CD14-positive monocyte (primary cell): ENCODE results near the gene ZDHHC11B. TPM values are rescaled to one million over a fixed set of nuclear protein-coding genes. Genes with fewer than 3 reads are reported as not detected.
A peak's percentile ranks its signal among the peaks of the same experiment; 100 is the strongest.

Experiments
- DNase-seq, 3 donors: peaks; one replicate each; pipeline ENCODE4 v3.0.0-alpha.2; 2011 to 2022
- H2AFZ ChIP-seq: 2 replicates; pipeline ENCODE4 v1.6.0; 2012; ENCODE audit warnings: mild to moderate bottlenecking, low read depth, low read length, inconsistent platforms; ENCODE audit not compliant: insufficient read depth, poor library complexity, severe bottlenecking
- H3K27ac ChIP-seq, 2 donors: 1 replicate in 1 of 2; 2 replicates in 1 of 2; pipeline ENCODE4 v1.5.1; 2012 to 2013; ENCODE audit warnings: low read length in 2 of 2, control low read depth in 1 of 2, inconsistent platforms in 1 of 2, low read depth in 1 of 2, mild to moderate bottlenecking in 1 of 2
- H3K27me3 ChIP-seq, 2 donors: one replicate each; pipeline versions ENCODE4 v1.6.0 to v1.6.1; 2011 to 2013; ENCODE audit warnings: low read length in 2 of 2; ENCODE audit not compliant: control insufficient read depth in 2 of 2, insufficient read depth in 2 of 2
- H3K36me3 ChIP-seq, 2 donors: replicated peaks in 1 of 2; 1 replicate in 1 of 2; 2 replicates in 1 of 2; pipeline versions ENCODE4 v1.5.1 to v1.6.1; 2012 to 2013; ENCODE audit warnings: low read length in 2 of 2, control low read depth in 1 of 2, inconsistent platforms in 1 of 2, mild to moderate bottlenecking in 1 of 2; ENCODE audit not compliant: insufficient read depth in 2 of 2, control insufficient read depth in 1 of 2
- H3K4me1 ChIP-seq, 2 donors: 1 replicate in 1 of 2; 2 replicates in 1 of 2; pipeline versions ENCODE4 v1.5.1 to v1.6.1; 2012 to 2013; ENCODE audit warnings: low read length in 2 of 2, control low read depth in 1 of 2, inconsistent platforms in 1 of 2, mild to moderate bottlenecking in 1 of 2, moderate library complexity in 1 of 2; ENCODE audit not compliant: insufficient read depth in 2 of 2, control insufficient read depth in 1 of 2
- H3K4me2 ChIP-seq: replicated peaks from 2 replicates; pipeline ENCODE3; 2012; ENCODE audit warnings: low read length, moderate library complexity, mild to moderate bottlenecking; ENCODE audit not compliant: poor library complexity, severe bottlenecking; ENCODE audit errors: extremely low read depth
- H3K4me3 ChIP-seq, 3 experiments: fragments of 200-600 bp in 1 of 3; sonication (generic) in 1 of 3; replicated peaks in 1 of 3; 1 replicate in 2 of 3; 2 replicates in 1 of 3; pipeline ENCODE4 v1.5.1; 2011 to 2013; ENCODE audit warnings: low read length in 3 of 3, mild to moderate bottlenecking in 3 of 3, control low read depth in 2 of 3, low read depth in 2 of 3, inconsistent platforms in 1 of 3, moderate library complexity in 1 of 3
- H3K79me2 ChIP-seq: 2 replicates; pipeline ENCODE4 v1.6.0; 2012; ENCODE audit warnings: mild to moderate bottlenecking, control low read depth, inconsistent platforms, low read length, moderate library complexity; ENCODE audit not compliant: insufficient read depth
- H3K9ac ChIP-seq: 2 replicates; pipeline ENCODE4 v1.6.0; 2017; ENCODE audit warnings: low read length, mild to moderate bottlenecking; ENCODE audit not compliant: insufficient read depth, poor library complexity, severe bottlenecking
- H3K9me3 ChIP-seq, 2 donors: replicated peaks in 1 of 2; 1 replicate in 1 of 2; 2 replicates in 1 of 2; pipeline versions ENCODE4 v1.5.1 to v1.6.1; 2012 to 2013; ENCODE audit warnings: low read length in 2 of 2, control low read depth in 1 of 2; ENCODE audit not compliant: control insufficient read depth in 1 of 2, insufficient read depth in 1 of 2
- H4K20me1 ChIP-seq: 2 replicates; pipeline ENCODE4 v1.6.0; 2012; ENCODE audit warnings: mild to moderate bottlenecking, low read length, control low read depth, moderate library complexity; ENCODE audit not compliant: insufficient read depth
- H3K27ac Mint-ChIP-seq, 7 donors: one replicate each; pipeline ENCODE4 v1.8.0; 2020; ENCODE audit warnings: mild to moderate bottlenecking in 7 of 7, mixed read lengths in 7 of 7, moderate library complexity in 6 of 7, inconsistent platforms in 2 of 7
- H3K27me3 Mint-ChIP-seq, 3 donors: one replicate each; pipeline ENCODE4 v1.8.0; 2021 to 2022; ENCODE audit warnings: low read depth in 3 of 3, mild to moderate bottlenecking in 3 of 3, mixed read lengths in 3 of 3, moderate library complexity in 3 of 3, inconsistent platforms in 1 of 3
- H3K36me3 Mint-ChIP-seq, 2 donors: one replicate each; pipeline ENCODE4 v1.8.0; 2020; ENCODE audit warnings: mixed read lengths in 2 of 2, inconsistent platforms in 1 of 2, mild to moderate bottlenecking in 1 of 2
- H3K4me1 Mint-ChIP-seq: one replicate; pipeline ENCODE4 v1.8.0; 2020; ENCODE audit warnings: mild to moderate bottlenecking, mixed read lengths
- H3K4me3 Mint-ChIP-seq, 2 donors: one replicate each; pipeline ENCODE4 v1.8.0; 2020; ENCODE audit warnings: mild to moderate bottlenecking in 2 of 2, mixed read lengths in 2 of 2, moderate library complexity in 1 of 2
- H3K9me3 Mint-ChIP-seq, 7 donors: one replicate each; pipeline ENCODE4 v1.8.0; 2020 to 2022; ENCODE audit warnings: mixed read lengths in 7 of 7, mild to moderate bottlenecking in 6 of 7, moderate library complexity in 6 of 7, inconsistent platforms in 2 of 7
- CTCF ChIP-seq: fragments of 200-600 bp; IDR thresholded peaks from one replicate; pipeline ENCODE4 v1.8.0; 2022; ENCODE audit warnings: antibody characterized with exemption, mild to moderate bottlenecking
- WGBS: methylation state at CpG from one replicate; pipeline ENCODE4 v1.1.5; 2013; ENCODE audit warnings: missing lambda C conversion rate; ENCODE audit not compliant: insufficient coverage; 5-methylcytosine and 5-hydroxymethylcytosine counted together
- intact Hi-C, 2 donors: fragments of 100-400 bp; cut with micrococcal nuclease; formaldehyde crosslinking; loops; one replicate each; pipeline versions ENCODE4 v1.15.0 to v1.15.1; 2023
- polyA plus RNA-seq, 3 donors: library from polyadenylated mRNA; depleted of rRNA in 1 of 3; unstranded in 2 of 3; stranded (reverse) in 1 of 3; fragments of 300-500 nt in 2 of 3; fragments of >200 nt in 1 of 3; fragmentation: Illumina TruSeq in 2 of 3; gene quantifications; 1 replicate in 2 of 3; 2 replicates in 1 of 3; pipeline ENCODE4 v1.2.3, GENCODE V29; 2012 to 2021

Gene ZDHHC11B
- polyA plus RNA-seq, 3 donors, result not detected

GRCh38 chr5:677131-678101, 107.1 kb downstream of the ZDHHC11B start:
- Histone ChIP-seq H3K27ac (no peak overlapping the region), H3K9me3 (no peaks in the 10 kb centered on the region), H3K27me3 (peaks cover 0 to 11% of the 10 kb centered on the region in 2 donors), H3K4me1 (no peaks in the 10 kb centered on the region), H3K9ac (no peak overlapping the region), H4K20me1 (no peaks in the 10 kb centered on the region), H3K4me3 (no peak overlapping the region), H3K4me2 (no peak overlapping the region), H3K79me2 (no peaks in the 10 kb centered on the region), H2AFZ (no peak overlapping the region), H3K36me3 (no peaks in the 10 kb centered on the region)
- Mint-ChIP-seq H3K27me3 (peaks cover 4 to 20% (median 9%) of the 10 kb centered on the region in 3 donors), H3K9me3 (peaks cover 0 to 6% (median 0%) of the 10 kb centered on the region in 7 donors), H3K27ac (peak overlapping the region in 1 of 7 donors; percentile 28), H3K36me3 (no peaks in the 10 kb centered on the region), H3K4me3 (no peak overlapping the region), H3K4me1 (peaks cover 4% of the 10 kb centered on the region)
- DNase-seq, result no peak
- TF ChIP-seq CTCF, result no peak
- WGBS, result 85% methylated on average over 34 of the region's 44 CpGs
- intact Hi-C loops, result no loop called here

- 96% methylated on average over 48 of the region's 48 CpGs for WGBS
- H3K36me3 ChIP-seq, result no peaks in the 10 kb centered on the region
- H3K4me1 ChIP-seq, result no peaks in the 10 kb centered on the region
- H3K9me3 ChIP-seq, result no peaks in the 10 kb centered on the region
- H3K27me3 Mint-ChIP-seq, result peaks cover 4 to 26% (median 9%) of the 10 kb centered on the region in 3 donors
- no peak overlapping the region for H3K9ac ChIP-seq
- peaks cover 0 to 6% (median 0%) of the 10 kb centered on the region in 7 donors for H3K9me3 Mint-ChIP-seq
- no peak for DNase-seq
- TF ChIP-seq CTCF, result no peak
- peaks cover 4% of the 10 kb centered on the region for H3K4me1 Mint-ChIP-seq
- H2AFZ ChIP-seq, result no peak overlapping the region
- no peaks in the 10 kb centered on the region for H3K79me2 ChIP-seq
- H3K4me3 Mint-ChIP-seq, result no peak overlapping the region
- no peaks in the 10 kb centered on the region for H3K36me3 Mint-ChIP-seq
- intact Hi-C loops, result no loop called here
- no peak overlapping the region for H3K4me2 ChIP-seq
- H3K27ac ChIP-seq, result no peak overlapping the region
- no peaks in the 10 kb centered on the region for H4K20me1 ChIP-seq
- no peak overlapping the region for H3K4me3 ChIP-seq
- H3K27me3 ChIP-seq, result peaks cover 0 to 17% of the 10 kb centered on the region in 2 donors
- H3K27ac Mint-ChIP-seq, result peak overlapping the region in 3 of 7 donors; percentile 11 to 50 (median 28)
Measured at GRCh38 chr5:676699-677076, 107.8 kb downstream of the ZDHHC11B start.
